Limb (tissue), 2 donors: ENCODE results near the gene NOD1.

Experiments used
- DNase-seq, 2 donors: peaks; one replicate each; pipeline ENCODE4 v3.0.0-alpha.2; 2016; ENCODE audit errors: extremely low spot score in 2 of 2

Gene NOD1

GRCh38 chr7:30450240-30450982 is 28.2 kb downstream of the NOD1 start:
- DNase-seq: no peak

GRCh38 chr7:30448461-30449189 is 30.0 kb downstream of the NOD1 start:
- DNase-seq: no peak

- no peak for DNase-seq
These were observed 31.1 kb downstream of the NOD1 start for GRCh38 chr7:30447466-30447865.

GRCh38 chr7:30446266-30446665 is 32.3 kb downstream of the NOD1 start:
- no peak for DNase-seq

GRCh38 chr7:30445770-30446169 is 32.8 kb downstream of the NOD1 start:
- DNase-seq: no peak

- no peak for DNase-seq
These were observed 40.6 kb downstream of the NOD1 start for GRCh38 chr7:30437823-30438574.

- no peak for DNase-seq
These were observed 42.1 kb downstream of the NOD1 start for GRCh38 chr7:30436518-30436917.

GRCh38 chr7:30436046-30436445 is 42.5 kb downstream of the NOD1 start:
- DNase-seq: no peak

- DNase-seq: no peak
These were observed 44.3 kb downstream of the NOD1 start for GRCh38 chr7:30434140-30434799.

GRCh38 chr7:30433506-30433905 is 45.1 kb downstream of the NOD1 start:
- DNase-seq: no peak

GRCh38 chr7:30433082-30433481 is 45.5 kb downstream of the NOD1 start:
- peak in 1 of 2 donors; percentile 45 for DNase-seq

- DNase-seq: no peak
These were observed 47.8 kb downstream of the NOD1 start for GRCh38 chr7:30430777-30431176.

- DNase-seq: no peak
These were observed 48.3 kb downstream of the NOD1 start for GRCh38 chr7:30430276-30430675.

- no peak for DNase-seq
These were observed 49.4 kb downstream of the NOD1 start for GRCh38 chr7:30429156-30429530.

GRCh38 chr7:30428246-30429155 is 50.1 kb downstream of the NOD1 start:
- no peak for DNase-seq

GRCh38 chr7:30427296-30428070 is 51.1 kb downstream of the NOD1 start:
- DNase-seq: no peak

GRCh38 chr7:30424506-30424905 is 54.1 kb downstream of the NOD1 start:
- no peak for DNase-seq

GRCh38 chr7:30423788-30424505 is 54.6 kb downstream of the NOD1 start:
- DNase-seq: no peak

GRCh38 chr7:30422922-30423321 is 55.7 kb downstream of the NOD1 start:
- DNase-seq: no peak
